ENCODE measurements around the gene ZFPM1. TPM values are rescaled to one million over a fixed set of nuclear protein-coding genes. Genes with fewer than 3 reads are reported as not detected.

The ZFPM1 gene
- total RNA-seq, 3 donors from 2014 or later, result 0.32 to 2.9 (median 2.3) TPM

DNA sequence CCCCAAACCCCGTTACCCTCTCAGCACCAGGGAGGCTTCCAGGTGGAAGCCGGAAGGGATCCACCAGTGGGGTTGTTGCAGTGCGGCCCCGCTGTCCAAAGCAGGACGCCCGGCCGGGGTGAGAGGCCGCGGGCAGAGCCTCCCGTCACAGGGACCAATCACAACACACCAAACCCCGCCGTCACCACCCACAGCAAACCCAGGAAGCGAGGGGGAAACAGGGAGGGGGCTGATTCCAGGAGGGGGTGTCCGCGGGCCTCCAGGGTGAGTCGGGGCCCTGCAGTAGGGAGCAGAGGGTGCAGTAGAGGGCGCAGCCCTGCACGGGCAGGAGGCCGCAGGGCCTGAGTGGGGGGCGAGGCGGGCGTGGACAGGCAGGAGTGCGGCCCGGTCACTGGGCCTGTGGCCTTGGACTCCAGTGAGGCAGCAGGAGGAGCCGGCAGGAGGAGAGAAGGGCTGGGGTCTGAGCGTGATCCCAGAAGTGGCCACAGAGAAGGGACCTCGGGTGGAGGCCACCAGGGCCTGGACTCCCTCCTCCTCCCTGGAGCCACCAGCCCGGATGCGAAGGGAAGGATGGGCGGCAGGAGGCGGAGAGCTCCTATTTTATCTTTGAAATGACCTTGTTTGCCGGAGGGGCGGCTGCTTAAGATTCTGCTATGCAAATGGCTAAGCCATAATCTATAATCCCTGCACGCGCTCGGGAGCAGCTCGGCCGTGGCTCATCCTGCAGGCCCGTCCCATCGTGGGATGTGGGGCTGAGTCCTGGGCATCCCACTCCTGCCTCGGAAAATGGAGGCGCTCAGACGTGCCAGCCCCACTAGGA, 41.5 kb downstream of the ZFPM1 start:
- intact Hi-C loops (cut with DNase I; ENCODE audit: low total_unique reads), result no loop called here
- H3K27me3 ChIP-seq, result no peaks in the 10 kb centered on the region
- no peak overlapping the region for H3K27ac ChIP-seq
- H3K9me3 ChIP-seq, result no peaks in the 10 kb centered on the region
- no peaks in the 10 kb centered on the region for H3K4me1 ChIP-seq
- no peak overlapping the region for H3K4me3 ChIP-seq
- H3K36me3 ChIP-seq, result no peaks in the 10 kb centered on the region
- no peak for TF ChIP-seq POLR2A (IDR thresholded peaks at IDR 0.05)
- TF ChIP-seq POLR2AphosphoS5 (IDR thresholded peaks at IDR 0.05), result no peak
- TF ChIP-seq, protein P1, sequence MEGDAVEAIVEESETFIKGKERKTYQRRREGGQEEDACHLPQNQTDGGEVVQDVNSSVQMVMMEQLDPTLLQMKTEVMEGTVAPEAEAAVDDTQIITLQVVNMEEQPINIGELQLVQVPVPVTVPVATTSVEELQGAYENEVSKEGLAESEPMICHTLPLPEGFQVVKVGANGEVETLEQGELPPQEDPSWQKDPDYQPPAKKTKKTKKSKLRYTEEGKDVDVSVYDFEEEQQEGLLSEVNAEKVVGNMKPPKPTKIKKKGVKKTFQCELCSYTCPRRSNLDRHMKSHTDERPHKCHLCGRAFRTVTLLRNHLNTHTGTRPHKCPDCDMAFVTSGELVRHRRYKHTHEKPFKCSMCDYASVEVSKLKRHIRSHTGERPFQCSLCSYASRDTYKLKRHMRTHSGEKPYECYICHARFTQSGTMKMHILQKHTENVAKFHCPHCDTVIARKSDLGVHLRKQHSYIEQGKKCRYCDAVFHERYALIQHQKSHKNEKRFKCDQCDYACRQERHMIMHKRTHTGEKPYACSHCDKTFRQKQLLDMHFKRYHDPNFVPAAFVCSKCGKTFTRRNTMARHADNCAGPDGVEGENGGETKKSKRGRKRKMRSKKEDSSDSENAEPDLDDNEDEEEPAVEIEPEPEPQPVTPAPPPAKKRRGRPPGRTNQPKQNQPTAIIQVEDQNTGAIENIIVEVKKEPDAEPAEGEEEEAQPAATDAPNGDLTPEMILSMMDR (IDR thresholded peaks at IDR 0.05), result no peak
- DNase-seq (ENCODE audit: low spot score in 2 of 2), result no peak

GRCh38 chr16:88495268-88495772, 42.2 kb downstream of the ZFPM1 start:
- H3K9me3 ChIP-seq, result no peaks in the 10 kb centered on the region
- DNase-seq (ENCODE audit: low spot score in 2 of 2), result no peak
- intact Hi-C loops (cut with DNase I; ENCODE audit: low total_unique reads), result no loop called here

DNA sequence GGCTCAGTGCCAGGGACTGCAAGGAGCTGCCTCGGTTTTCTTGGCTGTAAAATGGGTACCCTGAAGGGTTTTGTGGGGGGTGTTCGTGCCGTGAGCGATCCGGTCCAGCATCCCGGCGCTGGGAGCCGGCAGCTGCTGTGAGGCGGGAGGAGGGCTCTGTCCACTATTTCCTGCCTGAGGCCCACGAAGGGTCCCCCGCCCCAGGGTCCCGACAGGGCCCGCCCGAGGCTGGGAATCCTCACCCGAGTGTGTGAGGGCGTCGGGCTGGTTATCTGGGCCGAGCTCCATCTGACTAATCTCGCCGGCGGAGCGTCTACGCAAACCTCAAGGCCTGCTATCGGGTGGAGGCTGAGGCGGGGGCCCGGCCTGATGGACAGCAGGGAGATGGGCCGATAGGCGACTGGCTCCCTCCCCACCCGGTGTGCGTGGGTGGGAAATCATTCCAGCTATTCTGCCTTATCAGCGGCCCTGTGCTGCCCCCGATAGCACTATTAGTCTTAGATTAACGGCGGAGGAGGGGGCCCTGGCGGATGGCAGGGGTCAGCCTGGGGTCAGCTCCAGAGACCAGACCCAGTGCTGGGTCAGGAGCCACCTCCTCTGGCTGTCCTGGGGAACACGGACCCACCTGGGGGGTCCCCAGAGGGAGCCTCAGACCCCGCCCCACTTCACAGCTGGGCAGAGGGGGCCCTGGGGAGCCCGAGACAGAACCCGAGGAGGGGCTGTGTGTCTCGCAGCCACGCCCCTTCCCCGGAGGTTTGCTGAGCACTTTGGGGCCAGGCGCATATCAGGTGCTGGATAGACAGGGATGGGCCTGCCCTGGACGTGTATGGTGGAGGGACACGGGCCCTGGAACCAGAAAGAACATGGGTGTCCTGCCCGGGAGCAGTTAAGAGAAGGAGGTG, 44.7 kb downstream of the ZFPM1 start:
- H3K36me3 ChIP-seq, result no peaks in the 10 kb centered on the region
- H3K9me3 ChIP-seq, result no peaks in the 10 kb centered on the region
- H3K4me1 ChIP-seq, result no peaks in the 10 kb centered on the region
- no peak for DNase-seq (ENCODE audit: low spot score in 2 of 2)
- no peaks in the 10 kb centered on the region for H3K27me3 ChIP-seq
- intact Hi-C loops (cut with DNase I; ENCODE audit: low total_unique reads), result no loop called here
- H3K4me3 ChIP-seq, result no peak overlapping the region
- TF ChIP-seq POLR2AphosphoS5 (IDR thresholded peaks at IDR 0.05), result no peak
- no peak for TF ChIP-seq POLR2A (IDR thresholded peaks at IDR 0.05)
- H3K27ac ChIP-seq, result no peak overlapping the region

More at GRCh38 chr16:88495268-88495772, 42.2 kb downstream of the ZFPM1 start:
- no peaks in the 10 kb centered on the region for H3K36me3 ChIP-seq
- H3K27me3 ChIP-seq, result no peaks in the 10 kb centered on the region
- H3K27ac ChIP-seq, result no peak overlapping the region
- TF ChIP-seq, protein P1 (IDR thresholded peaks at IDR 0.05), result no peak
- no peak for TF ChIP-seq POLR2AphosphoS5 (IDR thresholded peaks at IDR 0.05)
- TF ChIP-seq POLR2A (IDR thresholded peaks at IDR 0.05), result no peak
- no peak overlapping the region for H3K4me3 ChIP-seq
- no peaks in the 10 kb centered on the region for H3K4me1 ChIP-seq

GRCh38 chr16:88498576-88499208, 45.6 kb downstream of the ZFPM1 start:
- Histone ChIP-seq H3K27me3 (no peaks in the 10 kb centered on the region), H3K36me3 (no peaks in the 10 kb centered on the region), H3K27ac (no peak overlapping the region), H3K4me1 (no peaks in the 10 kb centered on the region), H3K4me3 (no peak overlapping the region), H3K9me3 (no peaks in the 10 kb centered on the region)
- intact Hi-C loops (cut with DNase I; ENCODE audit: low total_unique reads), result no loop called here
- DNase-seq (ENCODE audit: low spot score in 2 of 2), result no peak
- TF ChIP-seq POLR2A (IDR thresholded peaks at IDR 0.05) (no peak), POLR2AphosphoS5 (IDR thresholded peaks at IDR 0.05) (no peak)
- TF ChIP-seq, protein P1 (IDR thresholded peaks at IDR 0.05), result no peak

GRCh38 chr16:88499292-88499691, 46.2 kb downstream of the ZFPM1 start:
- Histone ChIP-seq H3K36me3 (no peaks in the 10 kb centered on the region), H3K4me1 (no peaks in the 10 kb centered on the region), H3K27ac (no peak overlapping the region), H3K4me3 (no peak overlapping the region), H3K9me3 (no peaks in the 10 kb centered on the region), H3K27me3 (no peaks in the 10 kb centered on the region)
- intact Hi-C loops (cut with DNase I; ENCODE audit: low total_unique reads), result no loop called here
- no peak for TF ChIP-seq POLR2A (IDR thresholded peaks at IDR 0.05)
- no peak for TF ChIP-seq POLR2AphosphoS5 (IDR thresholded peaks at IDR 0.05)
- TF ChIP-seq, protein P1 (IDR thresholded peaks at IDR 0.05), result no peak
- DNase-seq (ENCODE audit: low spot score in 2 of 2), result no peak
